Bronchial smooth muscle cell (primary cell): ENCODE measurements around the gene ETAA1. TPM values are rescaled to one million over a fixed set of nuclear protein-coding genes. Genes with fewer than 3 reads are reported as not detected.

Experiments used
- total RNA-seq: library from RNA; depleted of rRNA; stranded (reverse); fragments of >200 nt; gene quantifications from 2 replicates; pipeline ENCODE4 v1.2.1, GENCODE V29; 2014

Gene ETAA1
- 10.0 and 15.4 TPM in 2 replicates for total RNA-seq

DNA sequence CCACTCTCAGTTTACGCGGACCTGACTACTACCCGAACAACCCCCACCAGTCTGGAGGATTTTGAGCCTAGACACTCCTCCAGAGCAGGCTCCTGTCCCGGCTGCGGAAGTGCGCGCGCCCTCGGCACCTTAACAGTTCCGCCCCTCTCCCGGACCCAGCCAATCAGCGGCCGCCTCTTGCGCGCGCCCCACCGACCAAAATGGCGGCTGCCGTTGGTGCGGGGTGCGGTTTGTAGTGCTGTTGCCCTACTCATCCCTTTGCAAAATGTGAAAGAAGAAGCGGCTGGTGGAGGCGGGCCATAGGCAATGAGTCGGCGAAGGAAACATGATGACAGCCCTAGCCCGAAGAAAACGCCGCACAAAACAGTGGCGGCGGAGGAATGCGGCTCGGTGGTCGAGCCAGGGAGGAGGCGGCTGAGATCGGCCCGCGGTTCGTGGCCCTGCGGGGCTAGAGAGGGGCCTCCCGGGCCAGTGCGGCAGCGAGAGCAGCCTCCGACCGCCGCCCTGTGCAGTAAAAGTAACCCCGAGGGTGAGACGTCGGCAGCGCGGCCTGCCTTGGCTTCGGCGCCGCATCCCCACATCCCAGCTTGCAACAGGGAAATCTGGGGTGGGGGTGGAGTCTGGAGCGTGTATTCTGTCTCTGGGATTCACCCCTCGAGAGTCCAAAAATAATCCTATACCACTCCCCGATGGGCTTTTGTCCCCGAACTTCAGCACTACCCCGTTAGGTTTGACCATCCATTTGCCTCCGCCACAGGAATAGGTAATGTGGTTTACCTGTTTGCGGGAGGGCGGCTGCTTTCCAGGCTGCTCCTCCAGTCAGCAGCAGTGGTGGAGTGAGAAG is at the start of gene ETAA1:
Gene ETAA1 (plus strand): TSS at position 191 of the 844 bp plus-strand sequence. CDS start 116 bp downstream, at position 307.

